WTC11 (cell line): ENCODE data around the gene PRKAA2. TPM values are rescaled to one million over a fixed set of nuclear protein-coding genes. Genes with fewer than 3 reads are reported as not detected.
A peak's percentile ranks its signal among the peaks of the same experiment; 100 is the strongest.

Source experiments
- ATAC-seq: fragments of 200-7000 bp; cut with Tn5 transposase; 2 replicates; pipeline ENCODE4 v1.10.0; 2021; ENCODE audit warnings: mild to moderate bottlenecking, moderate library complexity
- CTCF ChIA-PET: fragments of 300-600 bp; sonication (Branson Sonifier 250); formaldehyde crosslinking; loops from one replicate; lab custom pipeline; 2021; ENCODE audit warnings: antibody characterized with exemption; lab: Charles Lee
- POLR2A ChIA-PET: fragments of 350-600 bp; sonication (Branson Sonifier 250); formaldehyde crosslinking; loops from one replicate; lab custom pipeline; 2021; ENCODE audit warnings: antibody characterized with exemption; lab: Charles Lee
- DNase-seq: peaks from one replicate; pipeline ENCODE4 v3.0.0; 2021; ENCODE audit warnings: low spot score
- H3K27ac Mint-ChIP-seq: 2 replicates; pipeline ENCODE4 v1.8.0; 2021; ENCODE audit warnings: mixed read lengths
- H3K27me3 Mint-ChIP-seq: 2 replicates; pipeline ENCODE4 v1.8.0; 2021; ENCODE audit warnings: low read depth, mild to moderate bottlenecking, moderate library complexity, mixed read lengths
- H3K36me3 Mint-ChIP-seq: 2 replicates; pipeline ENCODE4 v1.8.0; 2021; ENCODE audit warnings: mixed read lengths
- H3K4me1 Mint-ChIP-seq: 2 replicates; pipeline ENCODE4 v1.8.0; 2022; ENCODE audit warnings: mixed read lengths
- H3K4me3 Mint-ChIP-seq: 2 replicates; pipeline ENCODE4 v1.8.0; 2021; ENCODE audit warnings: mild to moderate bottlenecking, moderate library complexity, mixed read lengths
- H3K9me3 Mint-ChIP-seq: 2 replicates; pipeline ENCODE4 v1.8.0; 2021; ENCODE audit warnings: mixed read lengths
- CBFB ChIP-seq: sonication (generic); formaldehyde crosslinking; IDR thresholded peaks from 2 replicates; pipeline ENCODE4 v1.8.1; 2022; ENCODE audit warnings: mild to moderate bottlenecking, low read depth, missing genetic modification reagents
- CREB1 ChIP-seq: sonication (generic); formaldehyde crosslinking; IDR thresholded peaks from 2 replicates; pipeline ENCODE4 v1.8.0; 2023; ENCODE audit warnings: mild to moderate bottlenecking, missing genetic modification reagents
- CREM ChIP-seq: sonication (generic); formaldehyde crosslinking; IDR thresholded peaks from 2 replicates; pipeline ENCODE4 v1.8.1; 2022; ENCODE audit warnings: mild to moderate bottlenecking, missing genetic modification reagents, moderate library complexity
- HMGXB4 ChIP-seq: sonication (generic); formaldehyde crosslinking; IDR thresholded peaks from 2 replicates; pipeline ENCODE4 v1.8.1; 2023; ENCODE audit warnings: mild to moderate bottlenecking, moderate library complexity, missing genetic modification reagents
- JAZF1 ChIP-seq: fragments of 250-450 bp; sonication (Bioruptor Pico); IDR thresholded peaks from 2 replicates; pipeline ENCODE4 v1.9.0; 2021; ENCODE audit warnings: moderate library complexity, mild to moderate bottlenecking, inconsistent platforms
- MXD4 ChIP-seq: fragments of 250-450 bp; sonication (Bioruptor Pico); IDR thresholded peaks from 2 replicates; pipeline ENCODE4 v1.8.0; 2021; ENCODE audit warnings: mild to moderate bottlenecking, moderate library complexity, borderline replicate concordance
- NFATC4 ChIP-seq: fragments of 250-450 bp; sonication (Bioruptor Pico); IDR thresholded peaks from 2 replicates; pipeline ENCODE4 v1.9.0; 2021; ENCODE audit warnings: mild to moderate bottlenecking
- NR2C2 ChIP-seq: sonication (generic); formaldehyde crosslinking; IDR thresholded peaks from 2 replicates; pipeline ENCODE4 v1.8.0; 2022; ENCODE audit warnings: mild to moderate bottlenecking, missing genetic modification reagents
- PREB ChIP-seq: sonication (generic); formaldehyde crosslinking; IDR thresholded peaks from 2 replicates; pipeline ENCODE4 v1.8.1; 2022; ENCODE audit warnings: mild to moderate bottlenecking, missing genetic modification reagents, moderate library complexity, borderline replicate concordance
- RORB ChIP-seq: fragments of 250-450 bp; sonication (Bioruptor Pico); IDR thresholded peaks from 2 replicates; pipeline ENCODE4 v1.9.0; 2021; ENCODE audit warnings: mild to moderate bottlenecking
- SP1 ChIP-seq: sonication (generic); formaldehyde crosslinking; conservative IDR thresholded peaks from 2 replicates; pipeline ENCODE4 v1.8.1; 2022; ENCODE audit warnings: missing genetic modification reagents
- TCF7 ChIP-seq: sonication (generic); formaldehyde crosslinking; IDR thresholded peaks from 2 replicates; pipeline ENCODE4 v1.8.0; 2022; ENCODE audit warnings: mild to moderate bottlenecking, low read depth, missing genetic modification reagents, moderate library complexity
- TEAD1 ChIP-seq: sonication (generic); formaldehyde crosslinking; IDR thresholded peaks from 2 replicates; pipeline ENCODE4 v1.8.0; 2022; ENCODE audit warnings: mild to moderate bottlenecking, missing genetic modification reagents
- ZNF281 ChIP-seq: sonication (generic); formaldehyde crosslinking; IDR thresholded peaks from 2 replicates; pipeline ENCODE4 v1.8.0; 2023; ENCODE audit warnings: mild to moderate bottlenecking, missing genetic modification reagents
- ZNF423 ChIP-seq: fragments of 250-450 bp; sonication (Bioruptor Pico); IDR thresholded peaks from 2 replicates; pipeline ENCODE4 v2.1.2; 2022; ENCODE audit warnings: mild to moderate bottlenecking, moderate library complexity
- total RNA-seq: library from RNA; stranded (reverse); gene quantifications from 3 replicates; pipeline ENCODE4 v1.2.3, GENCODE V29; 2021
- TF ChIP-seq, protein P1 (sequence below): sonication (generic); formaldehyde crosslinking; conservative IDR thresholded peaks from 2 replicates; pipeline ENCODE4 v1.8.1; 2023; ENCODE audit warnings: mild to moderate bottlenecking, low read depth, missing genetic modification reagents, moderate library complexity
- TF ChIP-seq, protein P2 (sequence below): sonication (generic); formaldehyde crosslinking; IDR thresholded peaks from 2 replicates; pipeline ENCODE4 v1.8.1; 2023; ENCODE audit warnings: mild to moderate bottlenecking, missing genetic modification reagents, moderate library complexity

The PRKAA2 gene
- total RNA-seq, 1 experiment from 2014 or later = 4.8 TPM

GRCh38 chr1:56683569-56683968 is 38.5 kb downstream of the PRKAA2 start (continued):
- TF ChIP-seq HMGXB4 (CRISPR knock-in tag) = no peak

DNA sequence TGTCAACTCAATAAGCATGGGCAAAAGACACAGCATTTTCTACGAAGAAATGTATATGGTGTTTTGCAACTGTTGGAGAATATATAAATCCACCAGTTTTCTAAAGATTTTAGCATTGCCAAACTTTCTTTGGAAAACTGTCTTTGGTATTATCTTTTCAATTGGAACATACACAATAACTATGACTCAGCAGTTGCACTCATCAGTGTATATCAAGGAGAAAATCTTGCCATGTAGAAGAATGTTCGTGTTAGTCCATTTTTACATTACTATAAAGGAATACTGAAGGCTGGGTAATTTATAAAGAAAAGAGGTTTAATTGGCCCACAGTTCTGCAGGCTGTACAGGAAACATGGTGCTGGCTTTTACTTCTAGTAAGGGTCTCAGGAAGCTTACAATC is 41.1 kb downstream of the PRKAA2 start:
- TF ChIP-seq RORB = no peak
- TF ChIP-seq NFATC4 (CRISPR knock-in tag) = no peak
- TF ChIP-seq, protein P1, sequence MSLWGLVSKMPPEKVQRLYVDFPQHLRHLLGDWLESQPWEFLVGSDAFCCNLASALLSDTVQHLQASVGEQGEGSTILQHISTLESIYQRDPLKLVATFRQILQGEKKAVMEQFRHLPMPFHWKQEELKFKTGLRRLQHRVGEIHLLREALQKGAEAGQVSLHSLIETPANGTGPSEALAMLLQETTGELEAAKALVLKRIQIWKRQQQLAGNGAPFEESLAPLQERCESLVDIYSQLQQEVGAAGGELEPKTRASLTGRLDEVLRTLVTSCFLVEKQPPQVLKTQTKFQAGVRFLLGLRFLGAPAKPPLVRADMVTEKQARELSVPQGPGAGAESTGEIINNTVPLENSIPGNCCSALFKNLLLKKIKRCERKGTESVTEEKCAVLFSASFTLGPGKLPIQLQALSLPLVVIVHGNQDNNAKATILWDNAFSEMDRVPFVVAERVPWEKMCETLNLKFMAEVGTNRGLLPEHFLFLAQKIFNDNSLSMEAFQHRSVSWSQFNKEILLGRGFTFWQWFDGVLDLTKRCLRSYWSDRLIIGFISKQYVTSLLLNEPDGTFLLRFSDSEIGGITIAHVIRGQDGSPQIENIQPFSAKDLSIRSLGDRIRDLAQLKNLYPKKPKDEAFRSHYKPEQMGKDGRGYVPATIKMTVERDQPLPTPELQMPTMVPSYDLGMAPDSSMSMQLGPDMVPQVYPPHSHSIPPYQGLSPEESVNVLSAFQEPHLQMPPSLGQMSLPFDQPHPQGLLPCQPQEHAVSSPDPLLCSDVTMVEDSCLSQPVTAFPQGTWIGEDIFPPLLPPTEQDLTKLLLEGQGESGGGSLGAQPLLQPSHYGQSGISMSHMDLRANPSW (CRISPR knock-in tag) = no peak
- no peak for TF ChIP-seq ZNF281 (CRISPR knock-in tag)
- TF ChIP-seq, protein P2, sequence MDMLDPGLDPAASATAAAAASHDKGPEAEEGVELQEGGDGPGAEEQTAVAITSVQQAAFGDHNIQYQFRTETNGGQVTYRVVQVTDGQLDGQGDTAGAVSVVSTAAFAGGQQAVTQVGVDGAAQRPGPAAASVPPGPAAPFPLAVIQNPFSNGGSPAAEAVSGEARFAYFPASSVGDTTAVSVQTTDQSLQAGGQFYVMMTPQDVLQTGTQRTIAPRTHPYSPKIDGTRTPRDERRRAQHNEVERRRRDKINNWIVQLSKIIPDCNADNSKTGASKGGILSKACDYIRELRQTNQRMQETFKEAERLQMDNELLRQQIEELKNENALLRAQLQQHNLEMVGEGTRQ (CRISPR knock-in tag) = no peak
- no peak for TF ChIP-seq TCF7 (CRISPR knock-in tag)
- no peak for TF ChIP-seq JAZF1
- TF ChIP-seq CREM (CRISPR knock-in tag) = no peak
- no peak for TF ChIP-seq SP1 (CRISPR knock-in tag)
- TF ChIP-seq TEAD1 (CRISPR knock-in tag) = no peak
- no peak for TF ChIP-seq CREB1 (CRISPR knock-in tag)
- no peak for TF ChIP-seq ZNF423 (CRISPR knock-in tag)
- TF ChIP-seq CBFB = no peak
- no peak for TF ChIP-seq MXD4 (CRISPR knock-in tag)
- ChIA-PET POLR2A (no interaction called here), CTCF (interaction anchor here (1.1 kb wide), 1 partner anchor 22 kb away, joined by 4 read pairs; no protein-coding TSS in a partner anchor)
- Mint-ChIP-seq H3K27me3 (no peaks in the 10 kb centered on the region), H3K27ac (no peak overlapping the region), H3K9me3 (no peaks in the 10 kb centered on the region), H3K4me3 (no peak overlapping the region), H3K36me3 (no peaks in the 10 kb centered on the region), H3K4me1 (peaks cover 2% of the 10 kb centered on the region; the same call in 1 of the 2 replicates)
- ATAC-seq = no peak
- DNase-seq = no peak

- Mint-ChIP-seq H3K4me1 (peaks cover 2% of the 10 kb centered on the region; the same call in 1 of the 2 replicates), H3K27me3 (no peaks in the 10 kb centered on the region), H3K9me3 (no peaks in the 10 kb centered on the region), H3K4me3 (no peak overlapping the region), H3K27ac (peak overlapping the region; percentile 67; the same call in 1 of the 2 replicates), H3K36me3 (no peaks in the 10 kb centered on the region)
- ChIA-PET CTCF (no interaction called here), POLR2A (no interaction called here)
- TF ChIP-seq NR2C2 (CRISPR knock-in tag) = no peak
- TF ChIP-seq PREB (CRISPR knock-in tag) = no peak
- no peak for DNase-seq
- peak; percentile 87 for ATAC-seq
Observed at GRCh38 chr1:56688522-56689026, 43.5 kb downstream of the PRKAA2 start.
